ENCODE data around the gene DCK.

The DCK gene

DNA sequence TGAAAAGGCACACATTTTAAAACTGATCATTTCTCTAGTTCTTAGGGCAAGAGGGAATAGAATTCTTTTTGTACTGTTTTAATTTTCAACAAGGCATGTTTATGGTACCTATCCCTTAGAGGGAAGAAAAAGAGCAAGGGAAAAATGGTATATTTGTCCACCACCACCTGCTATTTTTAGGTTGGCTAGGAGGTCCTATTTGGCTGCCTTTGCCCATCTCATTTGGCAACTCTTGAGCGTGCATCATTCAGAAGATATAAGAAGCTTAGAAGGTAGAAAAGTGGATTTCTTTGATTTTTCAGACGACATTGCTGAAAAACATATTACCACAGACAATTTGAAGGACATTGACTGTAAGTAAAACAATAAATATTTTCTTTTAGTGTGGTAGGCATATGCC, 69.0 kb downstream of the DCK start:
- H3K27ac ChIP-seq (ENCODE audit: low read depth, low read length), result no peak overlapping the region
- no peak overlapping the region for H3K4me3 ChIP-seq (ENCODE audit: low read depth, low read length)
- no peaks in the 10 kb centered on the region for H3K36me3 ChIP-seq (ENCODE audit: control insufficient read depth, insufficient read depth, low read length)
- no peaks in the 10 kb centered on the region for H3K9me3 ChIP-seq (ENCODE audit: control insufficient read depth, insufficient read depth, low read depth, low read length)
- no peaks in the 10 kb centered on the region for H3K4me1 ChIP-seq (ENCODE audit: control insufficient read depth, insufficient read depth, low read length)
- no peaks in the 10 kb centered on the region for H3K27me3 ChIP-seq (ENCODE audit: control insufficient read depth, insufficient read depth, low read length)
- no peak overlapping the region for H3K9ac ChIP-seq (ENCODE audit: low read length)

DNA sequence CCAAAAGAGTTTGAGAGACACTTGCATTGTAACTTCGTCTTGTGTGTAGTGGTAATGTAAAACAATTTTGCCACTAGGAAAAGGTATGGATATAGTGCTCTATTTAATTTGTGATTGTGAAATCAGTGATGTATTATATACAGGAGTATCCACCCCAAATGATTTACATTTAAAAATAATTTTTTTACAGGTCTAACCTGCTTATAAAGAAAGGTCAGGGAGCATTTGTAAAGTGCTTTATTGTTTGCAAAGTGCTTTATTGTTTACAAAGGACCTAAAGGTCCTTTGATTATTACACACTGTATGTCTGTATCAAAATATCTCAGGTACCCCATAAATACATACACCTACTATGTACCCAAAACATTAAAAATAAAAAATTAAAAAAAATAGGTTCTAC, 70.3 kb downstream of the DCK start:
- no peaks in the 10 kb centered on the region for H3K4me1 ChIP-seq (ENCODE audit: control insufficient read depth, insufficient read depth, low read length)
- H3K9me3 ChIP-seq (ENCODE audit: control insufficient read depth, insufficient read depth, low read depth, low read length), result no peaks in the 10 kb centered on the region
- no peak overlapping the region for H3K9ac ChIP-seq (ENCODE audit: low read length)
- H3K4me3 ChIP-seq (ENCODE audit: low read depth, low read length), result no peak overlapping the region
- H3K27me3 ChIP-seq (ENCODE audit: control insufficient read depth, insufficient read depth, low read length), result no peaks in the 10 kb centered on the region
- H3K27ac ChIP-seq (ENCODE audit: low read depth, low read length), result no peak overlapping the region
- no peaks in the 10 kb centered on the region for H3K36me3 ChIP-seq (ENCODE audit: control insufficient read depth, insufficient read depth, low read length)

DNA sequence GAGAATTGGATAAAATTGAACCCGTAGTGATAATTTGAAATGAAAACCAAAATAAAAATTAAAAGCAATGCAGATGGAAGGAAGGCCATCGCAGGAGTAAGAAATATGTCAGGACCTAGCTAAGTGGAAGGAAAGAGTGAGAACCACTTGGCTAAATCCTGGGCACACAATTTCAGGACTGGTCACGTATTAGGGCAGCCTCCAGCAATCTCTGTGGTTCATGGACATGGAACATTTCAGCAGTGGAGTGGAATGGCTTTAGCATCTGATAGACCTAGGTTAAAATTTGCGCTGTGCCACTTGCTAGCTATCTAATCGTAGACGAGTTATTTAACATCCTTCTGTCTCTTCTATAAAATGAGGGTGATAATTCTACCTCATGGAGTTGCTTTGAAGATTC, 71.1 kb downstream of the DCK start:
- Histone ChIP-seq H3K4me1 (ENCODE audit: control insufficient read depth, insufficient read depth, low read length) (no peaks in the 10 kb centered on the region), H3K9ac (ENCODE audit: low read length) (no peak overlapping the region), H3K4me3 (ENCODE audit: low read depth, low read length) (no peak overlapping the region), H3K27ac (ENCODE audit: low read depth, low read length) (no peak overlapping the region), H3K27me3 (ENCODE audit: control insufficient read depth, insufficient read depth, low read length) (no peaks in the 10 kb centered on the region), H3K9me3 (ENCODE audit: control insufficient read depth, insufficient read depth, low read depth, low read length) (no peaks in the 10 kb centered on the region), H3K36me3 (ENCODE audit: control insufficient read depth, insufficient read depth, low read length) (no peaks in the 10 kb centered on the region)

DNA sequence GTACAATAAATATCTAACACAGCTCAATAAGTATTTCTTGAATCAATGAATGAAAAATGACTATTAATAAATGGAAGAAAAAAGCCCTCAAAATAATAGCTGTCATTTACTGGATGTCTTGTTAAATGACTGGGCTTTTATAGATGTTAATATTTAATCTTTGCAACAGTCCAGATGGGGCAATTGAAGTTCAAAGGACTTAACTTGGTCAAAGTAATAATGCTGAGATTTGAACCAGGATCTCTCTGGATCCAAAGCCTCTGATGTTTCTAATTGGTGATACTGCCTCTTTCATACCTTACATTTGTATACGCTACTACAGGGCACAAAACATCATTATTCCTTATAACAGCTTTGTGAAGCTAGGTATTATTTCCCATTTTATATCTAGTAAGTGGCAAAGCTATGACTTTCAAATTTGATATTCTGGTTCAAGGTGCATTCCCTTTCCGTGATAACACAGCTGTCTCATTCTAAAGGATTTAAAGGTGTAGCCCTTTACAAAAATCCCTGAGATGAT, 72.6 kb downstream of the DCK start:
- H3K4me3 ChIP-seq (ENCODE audit: low read depth, low read length), result no peak overlapping the region
- no peak overlapping the region for H3K27ac ChIP-seq (ENCODE audit: low read depth, low read length)
- no peaks in the 10 kb centered on the region for H3K4me1 ChIP-seq (ENCODE audit: control insufficient read depth, insufficient read depth, low read length)
- H3K27me3 ChIP-seq (ENCODE audit: control insufficient read depth, insufficient read depth, low read length), result no peaks in the 10 kb centered on the region
- no peaks in the 10 kb centered on the region for H3K36me3 ChIP-seq (ENCODE audit: control insufficient read depth, insufficient read depth, low read length)
- H3K9ac ChIP-seq (ENCODE audit: low read length), result no peak overlapping the region
- no peaks in the 10 kb centered on the region for H3K9me3 ChIP-seq (ENCODE audit: control insufficient read depth, insufficient read depth, low read depth, low read length)

- Histone ChIP-seq H3K4me3 (ENCODE audit: low read depth, low read length) (no peak overlapping the region), H3K4me1 (ENCODE audit: control insufficient read depth, insufficient read depth, low read length) (no peaks in the 10 kb centered on the region), H3K9ac (ENCODE audit: low read length) (no peak overlapping the region), H3K36me3 (ENCODE audit: control insufficient read depth, insufficient read depth, low read length) (no peaks in the 10 kb centered on the region), H3K27me3 (ENCODE audit: control insufficient read depth, insufficient read depth, low read length) (no peaks in the 10 kb centered on the region), H3K27ac (ENCODE audit: low read depth, low read length) (no peak overlapping the region), H3K9me3 (ENCODE audit: control insufficient read depth, insufficient read depth, low read depth, low read length) (no peaks in the 10 kb centered on the region)
These were observed 73.6 kb downstream of the DCK start for GRCh38 chr4:71066737-71067716.

- H3K9ac ChIP-seq (ENCODE audit: low read length), result no peak overlapping the region
- no peak overlapping the region for H3K27ac ChIP-seq (ENCODE audit: low read depth, low read length)
- H3K4me1 ChIP-seq (ENCODE audit: control insufficient read depth, insufficient read depth, low read length), result no peaks in the 10 kb centered on the region
- no peaks in the 10 kb centered on the region for H3K27me3 ChIP-seq (ENCODE audit: control insufficient read depth, insufficient read depth, low read length)
- no peaks in the 10 kb centered on the region for H3K36me3 ChIP-seq (ENCODE audit: control insufficient read depth, insufficient read depth, low read length)
- H3K4me3 ChIP-seq (ENCODE audit: low read depth, low read length), result no peak overlapping the region
- no peaks in the 10 kb centered on the region for H3K9me3 ChIP-seq (ENCODE audit: control insufficient read depth, insufficient read depth, low read depth, low read length)
These were observed 75.6 kb downstream of the DCK start for GRCh38 chr4:71069063-71069462.

DNA sequence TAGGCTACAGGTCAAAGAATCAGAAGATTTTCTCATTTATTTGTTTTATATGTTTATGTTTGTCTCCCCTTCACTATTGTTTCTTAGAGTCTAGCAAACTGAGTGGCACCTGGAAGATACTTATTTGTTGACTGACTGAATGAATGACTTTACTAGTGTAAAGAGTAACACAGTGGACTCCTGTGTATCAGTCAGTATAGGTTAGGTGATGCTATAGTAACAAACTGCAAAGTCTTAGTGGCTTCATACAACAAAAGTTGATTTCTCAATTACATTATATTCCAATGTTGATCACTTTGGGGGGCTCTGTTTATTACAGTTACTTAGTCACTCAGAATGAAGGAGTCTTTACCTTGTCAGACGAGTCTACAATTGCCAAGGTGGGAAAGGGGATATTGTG, 76.6 kb downstream of the DCK start:
- no peaks in the 10 kb centered on the region for H3K27me3 ChIP-seq (ENCODE audit: control insufficient read depth, insufficient read depth, low read length)
- no peak overlapping the region for H3K4me3 ChIP-seq (ENCODE audit: low read depth, low read length)
- no peaks in the 10 kb centered on the region for H3K36me3 ChIP-seq (ENCODE audit: control insufficient read depth, insufficient read depth, low read length)
- H3K9ac ChIP-seq (ENCODE audit: low read length), result no peak overlapping the region
- H3K4me1 ChIP-seq (ENCODE audit: control insufficient read depth, insufficient read depth, low read length), result no peaks in the 10 kb centered on the region
- H3K9me3 ChIP-seq (ENCODE audit: control insufficient read depth, insufficient read depth, low read depth, low read length), result no peaks in the 10 kb centered on the region
- H3K27ac ChIP-seq (ENCODE audit: low read depth, low read length), result no peak overlapping the region

DNA sequence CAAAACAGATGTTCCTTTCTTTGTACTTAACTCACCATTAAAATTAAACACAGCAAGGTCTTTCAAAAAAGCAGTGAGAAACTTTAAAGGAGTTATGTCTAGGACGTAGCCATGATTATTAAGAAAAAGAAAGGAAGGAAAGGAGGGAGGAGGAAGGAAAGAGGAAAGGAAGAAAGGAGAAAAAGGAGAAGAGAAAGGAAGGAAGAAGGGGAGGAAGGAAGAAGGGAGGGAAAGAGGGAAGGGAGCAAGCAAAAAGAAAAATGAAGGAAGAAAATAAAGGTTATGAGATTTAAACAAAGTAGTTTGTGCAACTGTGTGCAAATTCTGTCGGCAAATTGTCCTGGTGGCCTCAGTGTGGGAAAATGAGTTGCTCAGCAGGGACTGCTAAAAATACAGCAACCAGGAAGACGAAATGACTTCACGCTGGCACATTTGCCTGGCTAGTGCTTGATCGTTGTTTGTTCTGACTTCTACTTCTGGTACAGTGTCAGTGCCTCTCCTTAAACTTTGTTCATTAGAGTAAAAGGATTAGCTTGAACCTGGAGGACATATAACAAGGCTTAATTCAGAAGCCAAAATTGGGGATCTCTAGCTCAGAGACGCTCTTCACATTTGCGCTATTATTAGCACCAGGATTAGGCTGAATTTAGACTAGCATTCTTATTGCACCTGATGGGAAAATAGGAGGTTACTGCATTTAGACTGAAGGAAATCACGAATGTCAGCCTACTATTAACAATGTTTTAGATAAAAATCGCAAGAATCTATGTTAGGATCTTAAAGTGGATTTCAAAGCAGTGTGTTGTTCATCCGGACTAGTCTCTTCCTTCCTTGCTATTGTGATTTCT, 81.2 kb downstream of the DCK start:
- no peak overlapping the region for H3K9ac ChIP-seq (ENCODE audit: low read length)

More for the DNA sequence above, 81.2 kb downstream of the DCK start:
- Histone ChIP-seq H3K36me3 (ENCODE audit: control insufficient read depth, insufficient read depth, low read length) (no peaks in the 10 kb centered on the region), H3K4me1 (ENCODE audit: control insufficient read depth, insufficient read depth, low read length) (no peaks in the 10 kb centered on the region), H3K27ac (ENCODE audit: low read depth, low read length) (no peak overlapping the region), H3K4me3 (ENCODE audit: low read depth, low read length) (no peak overlapping the region), H3K9me3 (ENCODE audit: control insufficient read depth, insufficient read depth, low read depth, low read length) (no peaks in the 10 kb centered on the region), H3K27me3 (ENCODE audit: control insufficient read depth, insufficient read depth, low read length) (no peaks in the 10 kb centered on the region)

All from HUES6 (cell line).